Panc1 (cell line): ENCODE measurements around the gene AMDHD2. TPM values are rescaled to one million over a fixed set of nuclear protein-coding genes. Genes with fewer than 3 reads are reported as not detected.

ENCODE experiments used
- ATAC-seq: fragments of 200-7000 bp; cut with Tn5 transposase; 2 replicates; pipeline ENCODE4 v1.9.1; 2020; ENCODE audit warnings: mild to moderate bottlenecking, moderate library complexity
- BruUV-seq: library from RNA; stranded (reverse); fragments of 400-500 nt; replicated peaks from 2 replicates; lab custom pipeline; 2021; lab: Mats Ljungman, UMichigan
- CTCF ChIA-PET: fragments of 300-600 bp; sonication (Branson Sonifier 250); formaldehyde crosslinking; loops from one replicate; lab custom pipeline; 2022; ENCODE audit warnings: antibody characterized with exemption; lab: Charles Lee
- POLR2A ChIA-PET: fragments of 300-600 bp; sonication (Branson Sonifier 250); formaldehyde crosslinking; loops from one replicate; lab custom pipeline; 2022; ENCODE audit warnings: antibody characterized with exemption; lab: Charles Lee
- DNase-seq: peaks from one replicate; pipeline ENCODE4 v3.0.0-alpha.2; 2010; ENCODE audit warnings: low read depth, low spot score
- H3K27ac ChIP-seq: 2 replicates; pipeline ENCODE4 v1.5.1; 2011; ENCODE audit warnings: mild to moderate bottlenecking, low read length, inconsistent platforms
- H3K27me3 ChIP-seq: fragments of 200-500 bp; sonication (Bioruptor generic); 2 replicates; pipeline ENCODE4 v1.6.0; 2014; ENCODE audit warnings: low read length, inconsistent platforms; ENCODE audit not compliant: control insufficient read depth, insufficient read depth
- H3K36me3 ChIP-seq: fragments of 200-500 bp; sonication (Bioruptor generic); 2 replicates; pipeline ENCODE4 v1.5.1; 2014; ENCODE audit warnings: inconsistent platforms, mild to moderate bottlenecking, low read length, moderate library complexity; ENCODE audit not compliant: control insufficient read depth, insufficient read depth
- H3K4me1 ChIP-seq: 2 replicates; pipeline ENCODE4 v1.5.1; 2011; ENCODE audit warnings: inconsistent platforms, mild to moderate bottlenecking, low read length, moderate library complexity; ENCODE audit not compliant: control insufficient read depth, insufficient read depth
- H3K4me3 ChIP-seq, 2 experiments: 2 replicates each; pipeline ENCODE4 v1.5.1; 2011 to 2012; ENCODE audit warnings: low read depth in 2 of 2, low read length in 2 of 2, mild to moderate bottlenecking in 2 of 2, inconsistent platforms in 1 of 2, moderate library complexity in 1 of 2
- H3K9me3 ChIP-seq: fragments of 200-500 bp; sonication (Bioruptor generic); 2 replicates; pipeline ENCODE4 v1.5.1; 2014; ENCODE audit warnings: low read depth, mild to moderate bottlenecking, inconsistent platforms, low read length, moderate library complexity; ENCODE audit not compliant: control insufficient read depth, insufficient read depth
- POLR2AphosphoS5 ChIP-seq: IDR thresholded peaks from 2 replicates; pipeline ENCODE4 v1.6.1; 2012; ENCODE audit warnings: mild to moderate bottlenecking, low read depth, low read length, moderate library complexity
- REST ChIP-seq, 2 experiments: IDR thresholded peaks; 2 replicates each; pipeline ENCODE4 v1.6.1; 2011 to 2012; ENCODE audit warnings: low read depth in 2 of 2, control low read depth in 1 of 2, low read length in 1 of 2, mild to moderate bottlenecking in 1 of 2, moderate library complexity in 1 of 2; ENCODE audit not compliant: insufficient read depth in 1 of 2
- SIN3A ChIP-seq: IDR thresholded peaks from 2 replicates; pipeline ENCODE4 v1.6.1; 2012; ENCODE audit warnings: low read depth, mild to moderate bottlenecking, low read length, moderate library complexity, borderline replicate concordance; ENCODE audit not compliant: insufficient read depth
- TCF7L2 ChIP-seq: IDR thresholded peaks from 2 replicates; pipeline ENCODE4 v1.6.1; 2011; ENCODE audit warnings: mild to moderate bottlenecking, low read depth, low read length, inconsistent platforms
- in situ Hi-C: cut with HindIII; loops from 2 replicates; pipeline ENCODE4 v1.10.0; 2016; ENCODE audit warnings: low sequenced_read_pairs, low pct_unique_long_range_greater_than_20kb
- intact Hi-C: fragments of 100-400 bp; cut with micrococcal nuclease; formaldehyde crosslinking; loops from one replicate; pipeline ENCODE4 v1.10.0; 2022; ENCODE audit not compliant: unreplicated experiment
- total RNA-seq: library from RNA; stranded (reverse); gene quantifications from one replicate; pipeline ENCODE4 v1.2.1, GENCODE V29; 2021; ENCODE audit not compliant: unreplicated experiment
- TF ChIP-seq, protein P1 (sequence below): fragments of 450-650 bp; IDR thresholded peaks from 2 replicates; pipeline ENCODE4 v1.5.1; 2017; ENCODE audit warnings: mild to moderate bottlenecking

AMDHD2 gene
- total RNA-seq, 1 experiment from 2014 or later: 87.5 TPM

DNA sequence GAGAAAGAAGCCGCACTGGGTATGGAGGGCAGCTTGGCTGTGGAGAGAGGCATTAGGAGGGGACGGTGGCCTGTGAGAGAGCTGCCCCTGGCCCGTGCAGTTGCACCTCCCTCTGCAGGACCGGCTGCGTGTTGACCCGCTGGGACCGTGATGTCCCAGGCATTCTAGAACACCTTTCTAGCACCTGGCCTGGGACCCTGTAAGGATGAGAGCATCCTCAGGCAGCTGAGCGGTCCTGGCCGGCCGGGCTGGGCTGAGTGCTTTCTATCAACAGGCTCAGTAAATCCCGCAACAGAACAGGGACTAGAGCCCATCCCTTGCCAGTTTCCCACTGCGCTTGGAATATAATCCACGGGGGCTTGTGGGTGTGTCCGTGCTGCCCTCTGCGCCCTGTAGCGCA lies 30.6 kb upstream of the AMDHD2 start:
- Histone ChIP-seq H3K9me3 (no peaks in the 10 kb centered on the region), H3K4me3 (no peak overlapping the region), H3K4me1 (peaks cover 5% of the 10 kb centered on the region; the same call in 1 of the 2 replicates), H3K27me3 (no peaks in the 10 kb centered on the region), H3K36me3 (no peaks in the 10 kb centered on the region), H3K27ac (no peak overlapping the region)
- BruUV-seq: no TSS peak
- in situ Hi-C loops (no loop called here), intact Hi-C loops (no loop called here)
- ChIA-PET POLR2A (no interaction called here), CTCF (no interaction called here)
- TF ChIP-seq POLR2AphosphoS5 (no peak), REST (IDR thresholded peaks at IDR 0.05; ENCODE audit: insufficient read depth in 1 of 2, low read depth in 2 of 2, low read length in 1 of 2) (no peak), TCF7L2 (no peak), SIN3A (no peak)
- TF ChIP-seq, protein P1, sequence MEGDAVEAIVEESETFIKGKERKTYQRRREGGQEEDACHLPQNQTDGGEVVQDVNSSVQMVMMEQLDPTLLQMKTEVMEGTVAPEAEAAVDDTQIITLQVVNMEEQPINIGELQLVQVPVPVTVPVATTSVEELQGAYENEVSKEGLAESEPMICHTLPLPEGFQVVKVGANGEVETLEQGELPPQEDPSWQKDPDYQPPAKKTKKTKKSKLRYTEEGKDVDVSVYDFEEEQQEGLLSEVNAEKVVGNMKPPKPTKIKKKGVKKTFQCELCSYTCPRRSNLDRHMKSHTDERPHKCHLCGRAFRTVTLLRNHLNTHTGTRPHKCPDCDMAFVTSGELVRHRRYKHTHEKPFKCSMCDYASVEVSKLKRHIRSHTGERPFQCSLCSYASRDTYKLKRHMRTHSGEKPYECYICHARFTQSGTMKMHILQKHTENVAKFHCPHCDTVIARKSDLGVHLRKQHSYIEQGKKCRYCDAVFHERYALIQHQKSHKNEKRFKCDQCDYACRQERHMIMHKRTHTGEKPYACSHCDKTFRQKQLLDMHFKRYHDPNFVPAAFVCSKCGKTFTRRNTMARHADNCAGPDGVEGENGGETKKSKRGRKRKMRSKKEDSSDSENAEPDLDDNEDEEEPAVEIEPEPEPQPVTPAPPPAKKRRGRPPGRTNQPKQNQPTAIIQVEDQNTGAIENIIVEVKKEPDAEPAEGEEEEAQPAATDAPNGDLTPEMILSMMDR: no peak
- ATAC-seq (no peak), DNase-seq (no peak)

GRCh38 chr16:2490190-2491105 lies 29.7 kb upstream of the AMDHD2 start:
- TF ChIP-seq TCF7L2 (no peak), POLR2AphosphoS5 (no peak), REST (IDR thresholded peaks at IDR 0.05; ENCODE audit: insufficient read depth in 1 of 2, low read depth in 2 of 2, low read length in 1 of 2) (no peak), SIN3A (no peak)
- TF ChIP-seq, protein P1: no peak
- BruUV-seq: no TSS peak
- no peak overlapping the region for H3K4me3 ChIP-seq
- CTCF ChIA-PET: no interaction called here
- intact Hi-C loops (no loop called here), in situ Hi-C loops (no loop called here)
- no peaks in the 10 kb centered on the region for H3K36me3 ChIP-seq
- no peaks in the 10 kb centered on the region for H3K9me3 ChIP-seq
- no peak for ATAC-seq
- H3K27ac ChIP-seq: no peak overlapping the region
- H3K4me1 ChIP-seq: peaks cover 5% of the 10 kb centered on the region; the same call in 1 of the 2 replicates
- H3K27me3 ChIP-seq: no peaks in the 10 kb centered on the region
- POLR2A ChIA-PET: no interaction called here
- no peak for DNase-seq
